ENCODE results near the gene AUH. TPM values are rescaled to one million over a fixed set of nuclear protein-coding genes. Genes with fewer than 3 reads are reported as not detected.

AUH gene
- total RNA-seq, 1 experiment from 2014 or later: 29.0 TPM

GRCh38 chr9:91395553-91396471 lies 34.1 kb upstream of the AUH start:
- peaks cover 3% of the 10 kb centered on the region; the same call in 1 of the 2 replicates for H3K9me2 ChIP-seq (ENCODE audit: insufficient read depth)
- peak overlapping the region; percentile 58 for H3K4me2 ChIP-seq (ENCODE audit: low read length)
- no peak overlapping the region for H3K27ac ChIP-seq (ENCODE audit: low read depth, low read length)
- RAD21 ChIA-PET (ENCODE audit: low non-redundant PET in 1 of 2, low total read pairs in 2 of 2, uncharacterized antibody in 2 of 2, unreplicated experiment in 2 of 2): no interaction called here
- no peak overlapping the region for H3K4me3 ChIP-seq (replicated peaks in 1 of 2; ENCODE audit: low read depth in 1 of 2, low read length in 2 of 2)
- peaks cover 4 to 14% of the 10 kb centered on the region in 2 experiments; a peak in 2 of 4 replicates for H3K4me1 ChIP-seq (ENCODE audit: control insufficient read depth in 1 of 2, insufficient read depth in 2 of 2, low read length in 2 of 2)
- H3K27me3 ChIP-seq (ENCODE audit: insufficient read depth, low read length): no peaks in the 10 kb centered on the region
- no peaks in the 10 kb centered on the region for H3K79me2 ChIP-seq (ENCODE audit: insufficient read depth, low read length)
- TF ChIP-seq SP1 (IDR thresholded peaks at IDR 0.05; ENCODE audit: low read depth): peak; percentile 30; the same call in 1 of the 2 replicates
- TF ChIP-seq JUND (IDR thresholded peaks at IDR 0.05): 0 out of 2 replicates have a peak, but pooled peaks have one; percentile 27
- no peak for TF ChIP-seq MAX (IDR thresholded peaks at IDR 0.05)
- TF ChIP-seq FOSL1 (IDR thresholded peaks at IDR 0.05; ENCODE audit: low read depth): peak; percentile 55; the same call in 1 of the 2 replicates
- POLR2A ChIA-PET: no interaction called here
- ATAC-seq (no peak; the same call in 1 of the 2 replicates), DNase-seq (ENCODE audit: low read depth, low spot score) (no peak)
- intact Hi-C loops (cut with micrococcal nuclease): no loop called here
- no peaks in the 10 kb centered on the region for H3K9me3 ChIP-seq (ENCODE audit: control insufficient read depth in 1 of 2, insufficient read depth in 1 of 2, low read depth in 1 of 2, low read length in 2 of 2)
- H4K20me1 ChIP-seq (ENCODE audit: insufficient read depth): no peaks in the 10 kb centered on the region
- BruUV-seq (replicated peaks): no TSS peak
- H3K9ac ChIP-seq (ENCODE audit: low read length): no peak overlapping the region
- CTCF ChIA-PET: no interaction called here
- H2AFZ ChIP-seq (ENCODE audit: low read depth, low read length, poor library complexity, severe bottlenecking): peak overlapping the region; percentile 56
- no peaks in the 10 kb centered on the region for H3K36me3 ChIP-seq (ENCODE audit: control insufficient read depth in 1 of 2, insufficient read depth in 2 of 2, low read length in 2 of 2)

GRCh38 chr9:91395106-91395552 lies 33.4 kb upstream of the AUH start:
- H3K4me2 ChIP-seq (ENCODE audit: low read length): no peak overlapping the region

More at GRCh38 chr9:91395106-91395552, 33.4 kb upstream of the AUH start:
- DNase-seq (ENCODE audit: low read depth, low spot score) (no peak), ATAC-seq (no peak)
- H3K36me3 ChIP-seq (ENCODE audit: control insufficient read depth in 1 of 2, insufficient read depth in 2 of 2, low read length in 2 of 2): no peaks in the 10 kb centered on the region
- CTCF ChIA-PET: no interaction called here
- no peak overlapping the region for H3K9ac ChIP-seq (ENCODE audit: low read length)
- no peak overlapping the region for H2AFZ ChIP-seq (ENCODE audit: low read depth, low read length, poor library complexity, severe bottlenecking)
- peaks cover 3% of the 10 kb centered on the region; the same call in 1 of the 2 replicates for H3K9me2 ChIP-seq (ENCODE audit: insufficient read depth)
- H3K9me3 ChIP-seq (ENCODE audit: control insufficient read depth in 1 of 2, insufficient read depth in 1 of 2, low read depth in 1 of 2, low read length in 2 of 2): no peaks in the 10 kb centered on the region
- no peaks in the 10 kb centered on the region for H3K27me3 ChIP-seq (ENCODE audit: insufficient read depth, low read length)
- no peak overlapping the region for H3K27ac ChIP-seq (ENCODE audit: low read depth, low read length)
- no peaks in the 10 kb centered on the region for H3K79me2 ChIP-seq (ENCODE audit: insufficient read depth, low read length)
- POLR2A ChIA-PET: no interaction called here
- no peaks in the 10 kb centered on the region for H4K20me1 ChIP-seq (ENCODE audit: insufficient read depth)
- H3K4me3 ChIP-seq (replicated peaks in 1 of 2; ENCODE audit: low read depth in 1 of 2, low read length in 2 of 2): no peak overlapping the region
- RAD21 ChIA-PET (ENCODE audit: low non-redundant PET in 1 of 2, low total read pairs in 2 of 2, uncharacterized antibody in 2 of 2, unreplicated experiment in 2 of 2): no interaction called here
- H3K4me1 ChIP-seq (ENCODE audit: control insufficient read depth in 1 of 2, insufficient read depth in 2 of 2, low read length in 2 of 2): peaks cover 4 to 14% of the 10 kb centered on the region in 2 experiments; a peak in 2 of 4 replicates
- intact Hi-C loops (cut with micrococcal nuclease): no loop called here
- no TSS peak for BruUV-seq (replicated peaks)
- no peak for TF ChIP-seq SRF (IDR thresholded peaks at IDR 0.05; ENCODE audit: low read depth)
- TF ChIP-seq CEBPB (IDR thresholded peaks at IDR 0.05; ENCODE audit: low read depth): 0 out of 2 replicates have a peak, but pooled peaks have one; percentile 21
- TF ChIP-seq POLR2AphosphoS5 (IDR thresholded peaks at IDR 0.05; ENCODE audit: low read depth, low read length): no peak
- TF ChIP-seq JUND (IDR thresholded peaks at IDR 0.05): no peak

Data from HCT116 (cell line).